GM10266 (cell line): ENCODE data around the gene FBXL14.

ENCODE experiments used
- DNase-seq: peaks from one replicate; pipeline ENCODE4 v3.0.0; 2012; ENCODE audit errors: extremely low spot score
- TF ChIP-seq, protein P1 (sequence below): IDR thresholded peaks from 2 replicates; pipeline ENCODE4 v1.5.1; 2012; ENCODE audit warnings: mild to moderate bottlenecking, low read depth; ENCODE audit not compliant: control insufficient read depth, insufficient read depth; ENCODE audit errors: missing control alignments

The FBXL14 gene

DNA sequence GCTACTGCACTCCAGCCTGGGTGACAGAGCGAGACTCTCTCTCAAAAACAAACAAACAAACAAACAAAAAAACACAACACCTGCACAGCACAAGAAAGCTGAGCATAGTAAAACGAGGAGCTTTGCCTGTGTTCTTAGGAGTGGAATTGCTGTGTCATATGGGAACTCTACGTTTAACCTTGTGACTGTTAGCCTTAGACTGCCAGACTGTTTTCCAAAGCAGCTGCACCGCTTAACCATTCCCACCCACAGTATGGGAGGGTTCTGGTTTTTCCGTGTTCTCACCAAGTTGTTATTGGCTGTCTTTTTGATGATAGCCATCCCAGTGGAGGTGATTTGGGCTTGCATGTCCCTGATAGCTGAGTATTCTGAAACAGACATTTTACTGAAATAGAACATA, 43.8 kb upstream of the FBXL14 start:
- TF ChIP-seq, protein P1, sequence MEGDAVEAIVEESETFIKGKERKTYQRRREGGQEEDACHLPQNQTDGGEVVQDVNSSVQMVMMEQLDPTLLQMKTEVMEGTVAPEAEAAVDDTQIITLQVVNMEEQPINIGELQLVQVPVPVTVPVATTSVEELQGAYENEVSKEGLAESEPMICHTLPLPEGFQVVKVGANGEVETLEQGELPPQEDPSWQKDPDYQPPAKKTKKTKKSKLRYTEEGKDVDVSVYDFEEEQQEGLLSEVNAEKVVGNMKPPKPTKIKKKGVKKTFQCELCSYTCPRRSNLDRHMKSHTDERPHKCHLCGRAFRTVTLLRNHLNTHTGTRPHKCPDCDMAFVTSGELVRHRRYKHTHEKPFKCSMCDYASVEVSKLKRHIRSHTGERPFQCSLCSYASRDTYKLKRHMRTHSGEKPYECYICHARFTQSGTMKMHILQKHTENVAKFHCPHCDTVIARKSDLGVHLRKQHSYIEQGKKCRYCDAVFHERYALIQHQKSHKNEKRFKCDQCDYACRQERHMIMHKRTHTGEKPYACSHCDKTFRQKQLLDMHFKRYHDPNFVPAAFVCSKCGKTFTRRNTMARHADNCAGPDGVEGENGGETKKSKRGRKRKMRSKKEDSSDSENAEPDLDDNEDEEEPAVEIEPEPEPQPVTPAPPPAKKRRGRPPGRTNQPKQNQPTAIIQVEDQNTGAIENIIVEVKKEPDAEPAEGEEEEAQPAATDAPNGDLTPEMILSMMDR, result no peak
- no peak for DNase-seq

DNA sequence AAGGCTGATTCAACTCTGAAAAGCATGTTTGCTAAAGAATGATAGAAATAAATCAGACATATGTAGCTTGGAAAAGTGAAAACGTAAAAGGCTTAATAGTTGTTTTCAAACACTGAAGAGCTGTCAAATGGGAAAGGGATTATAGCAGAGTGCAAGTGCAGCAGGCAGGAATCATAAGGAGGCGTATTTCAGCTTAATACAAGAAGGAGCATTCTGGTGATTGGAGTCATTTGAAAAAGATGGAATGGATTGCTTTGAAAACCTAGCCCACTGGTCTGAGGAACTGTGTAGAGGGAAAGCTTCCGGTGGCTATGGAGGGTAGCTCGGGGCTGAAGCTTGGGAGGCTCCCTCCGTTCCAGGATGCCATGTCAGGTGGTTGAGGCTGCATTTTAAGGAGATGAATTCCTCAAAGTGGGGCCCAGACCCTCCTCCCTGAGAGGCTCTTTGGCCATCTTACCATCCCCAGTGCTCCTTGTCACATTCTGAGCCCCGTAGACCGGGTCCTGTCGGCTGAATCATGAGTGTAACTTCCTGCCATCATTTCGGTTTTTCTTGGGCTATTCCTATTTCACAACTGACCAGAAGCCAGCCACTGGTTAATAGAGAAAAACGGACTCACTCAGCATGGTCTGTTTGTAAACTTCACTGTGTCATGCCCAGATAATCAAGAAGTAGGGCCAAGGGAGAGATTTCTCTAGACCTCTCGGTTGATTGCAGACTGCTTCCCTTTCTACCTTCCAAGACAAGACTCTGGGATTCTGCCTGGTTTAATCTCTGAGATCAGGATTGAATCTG, 41.1 kb upstream of the FBXL14 start:
- TF ChIP-seq, protein P1, result no peak
- DNase-seq, result no peak

DNA sequence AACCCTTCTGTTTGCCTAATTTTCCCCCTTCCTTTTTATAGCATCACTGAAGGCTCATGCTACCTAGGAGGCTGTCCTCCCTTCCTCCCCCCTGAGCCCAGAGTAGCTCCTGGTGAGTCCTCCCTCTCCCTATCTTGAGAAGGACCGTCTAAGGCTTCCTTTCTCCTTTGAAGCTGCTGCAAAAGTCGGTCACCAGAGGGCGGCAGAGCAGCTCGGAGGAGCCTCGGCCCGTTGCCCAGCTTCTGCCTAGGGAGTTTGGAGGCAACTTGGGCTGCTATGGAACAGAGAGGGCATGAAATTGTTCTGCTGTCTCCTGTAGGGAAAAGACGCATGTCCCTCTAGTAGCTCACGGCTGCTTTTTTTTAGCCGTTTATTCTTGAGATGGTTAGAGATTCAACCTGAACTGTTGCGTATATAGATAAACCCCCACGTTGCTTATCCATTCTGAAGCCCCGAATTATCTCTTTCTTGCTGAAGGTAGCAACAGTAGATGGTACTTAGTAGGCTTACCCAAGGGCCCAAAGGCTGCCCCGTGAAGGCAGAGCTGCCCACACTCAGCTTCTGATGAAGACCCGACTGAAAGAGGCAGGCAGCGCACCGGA, 40.3 kb upstream of the FBXL14 start:
- DNase-seq, result peak; percentile 86

DNA sequence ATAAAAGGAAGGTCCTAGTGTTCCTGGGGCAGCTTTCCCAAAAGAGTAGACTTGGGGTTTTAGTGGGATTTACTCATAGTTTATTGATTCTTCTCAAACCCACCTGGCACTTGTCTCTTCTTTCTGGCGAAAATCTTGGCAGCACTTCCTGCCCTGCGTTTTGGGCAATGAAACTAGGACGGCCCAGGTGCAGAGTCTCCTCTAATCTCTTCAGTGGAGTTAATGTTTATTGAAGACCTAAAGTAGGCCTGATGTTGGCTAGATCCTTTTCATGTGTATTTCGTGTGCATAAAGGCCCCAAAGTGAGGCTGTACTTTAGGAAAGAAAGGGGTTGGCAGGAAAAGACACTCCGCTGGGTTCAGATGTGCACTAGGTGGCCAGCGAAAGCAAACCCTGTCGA, 39.8 kb upstream of the FBXL14 start:
- TF ChIP-seq, protein P1, result no peak
- no peak for DNase-seq

More for the DNA sequence above, 40.3 kb upstream of the FBXL14 start:
- TF ChIP-seq, protein P1, result peak; percentile 77

DNA sequence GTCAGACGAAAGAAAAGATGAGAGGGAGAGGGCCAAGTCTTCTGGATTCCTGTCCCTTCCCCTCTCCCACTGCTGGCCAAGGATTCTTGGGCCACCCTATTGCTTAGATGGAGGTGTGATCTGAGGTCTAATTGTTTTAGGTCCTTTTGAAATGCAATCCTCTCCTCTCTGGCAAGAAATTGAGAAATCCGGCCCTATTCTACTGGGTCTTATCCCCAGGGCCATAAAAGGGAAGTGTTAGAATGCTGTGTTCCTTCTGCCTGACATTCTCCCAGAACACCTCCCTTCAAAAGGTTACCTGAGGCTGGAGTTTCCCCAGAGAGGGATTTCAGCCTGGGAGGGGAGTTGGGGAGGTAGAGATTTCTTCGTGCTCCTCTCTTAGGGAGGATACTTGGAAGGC, 39.1 kb upstream of the FBXL14 start:
- DNase-seq, result no peak
- TF ChIP-seq, protein P1, result no peak

DNA sequence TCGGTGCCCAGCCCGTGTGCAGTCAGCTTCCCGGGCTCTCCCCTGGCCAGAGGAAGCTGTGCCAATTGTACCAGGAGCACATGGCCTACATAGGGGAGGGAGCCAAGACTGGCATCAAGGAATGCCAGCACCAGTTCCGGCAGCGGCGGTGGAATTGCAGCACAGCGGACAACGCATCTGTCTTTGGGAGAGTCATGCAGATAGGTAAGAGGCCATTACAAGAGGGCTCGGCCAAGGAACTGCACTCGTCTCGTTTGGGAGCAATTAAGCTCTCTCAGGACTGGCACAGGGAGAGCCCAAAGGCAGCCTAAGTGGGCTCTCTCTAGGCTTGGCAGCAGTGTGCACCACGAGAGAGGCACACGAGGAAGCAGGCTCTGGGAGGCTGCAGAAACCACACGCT, 38.3 kb upstream of the FBXL14 start:
- TF ChIP-seq, protein P1, result no peak
- no peak for DNase-seq
